Left ventricle myocardium superior (tissue), 1 donor: ENCODE results near the gene KLHL24. TPM values are rescaled to one million over a fixed set of nuclear protein-coding genes. Genes with fewer than 3 reads are reported as not detected.
"Not testable (repeated sequence)": the region's sequence is repeated elsewhere in the genome, so short reads cannot be mapped to it uniquely, and the experiment has no call there.

Experiments used
- ATAC-seq: fragments of 200-7000 bp; cut with Tn5 transposase; one replicate; pipeline ENCODE4 v1.9.1; 2020; ENCODE audit warnings: mild to moderate bottlenecking, moderate library complexity
- DNase-seq: peaks from one replicate; pipeline ENCODE4 v3.0.0-alpha.2; 2020
- intact Hi-C: fragments of 100-400 bp; cut with micrococcal nuclease; formaldehyde crosslinking; loops from one replicate; pipeline ENCODE4 v1.11.0; 2022
- total RNA-seq: library from RNA; stranded (reverse); fragmentation: NEBNext Ultra II Directional; extraction: Animal tissue kit (Norgen Biotek cat#: 25700); gene quantifications from one replicate; pipeline ENCODE4 v1.2.1, GENCODE V29; 2021
- donor health status: DM: no; HTN: yes; CAD: no; lungs with severe emphysema.

The KLHL24 gene
- total RNA-seq, 1 donor from 2014 or later, result 272 TPM

DNA sequence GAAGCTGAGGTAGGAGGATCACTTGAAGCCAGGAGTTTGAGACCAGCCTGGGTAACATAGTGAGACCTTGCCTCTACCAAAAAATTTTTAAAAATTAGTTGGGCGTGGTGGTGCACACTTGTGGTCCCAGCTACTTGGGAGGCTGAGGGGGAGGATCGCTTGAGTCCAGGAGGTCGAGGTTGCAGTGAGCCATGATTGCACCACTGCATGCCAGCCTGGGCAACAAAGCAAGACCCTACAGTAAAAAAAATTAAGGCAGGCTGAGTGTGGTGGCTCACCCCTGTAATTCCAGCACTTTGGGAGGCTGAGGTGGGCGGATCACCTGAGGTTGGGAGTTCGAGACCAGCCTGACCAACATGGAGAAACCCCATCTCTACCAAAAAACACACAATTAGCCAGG, 54.2 kb downstream of the KLHL24 start:
- DNase-seq, intact Hi-C loops, ATAC-seq: not testable (repeated sequence)

DNA sequence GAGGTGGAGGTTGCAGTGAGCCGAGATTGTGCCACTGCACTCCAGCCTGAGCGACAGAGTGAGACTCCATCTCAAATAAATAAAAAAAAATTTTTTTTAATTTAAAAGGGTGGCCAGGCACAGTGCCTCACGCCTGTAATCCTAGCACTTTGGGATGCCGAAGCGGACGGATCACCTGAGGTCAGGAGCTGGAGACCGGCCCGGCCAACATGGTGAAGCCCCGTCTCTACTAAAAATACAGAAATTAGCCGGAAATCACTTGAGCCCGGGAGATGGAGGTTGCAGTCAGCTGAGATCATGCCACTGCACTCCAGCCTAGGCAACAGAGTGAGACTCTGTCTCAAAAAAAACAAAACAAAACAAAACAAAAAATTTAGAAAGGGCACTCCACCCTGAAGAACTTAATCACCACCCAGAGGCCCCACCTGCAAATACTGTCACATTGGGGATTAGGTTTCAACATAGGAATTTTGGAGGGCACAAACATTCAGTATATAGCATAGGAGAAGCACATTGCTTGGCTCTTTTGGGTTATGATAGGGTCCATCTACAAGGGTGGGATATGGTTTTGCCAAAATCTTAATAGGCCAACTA, 55.1 kb downstream of the KLHL24 start:
- no peak for ATAC-seq
- intact Hi-C loops, result no loop called here

DNA sequence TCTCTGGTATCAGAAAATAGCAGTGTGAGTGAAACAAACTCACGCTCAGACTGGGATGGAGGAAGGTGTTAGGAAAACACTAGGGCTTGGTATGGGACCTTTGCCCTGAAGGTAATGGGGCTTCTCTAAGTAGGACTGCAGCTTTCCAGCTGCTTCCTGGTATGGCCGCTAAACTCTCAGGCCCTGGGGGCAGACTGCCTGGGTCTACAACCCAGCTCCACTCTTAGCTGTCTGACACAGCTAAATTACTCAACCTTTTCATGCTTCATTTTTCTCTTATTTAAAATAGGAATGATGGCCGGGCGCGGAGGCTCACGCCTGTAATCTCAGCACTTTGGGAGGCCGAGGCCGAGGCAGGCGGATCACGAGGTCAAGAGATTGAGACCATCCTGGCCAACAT, 57.0 kb downstream of the KLHL24 start:
- DNase-seq (no peak), ATAC-seq (no peak)
- intact Hi-C loops, result no loop called here

More for the DNA sequence above, 55.1 kb downstream of the KLHL24 start:
- no peak for DNase-seq

- no peak for ATAC-seq
- intact Hi-C loops, result no loop called here
- no peak for DNase-seq
These were observed 60.3 kb downstream of the KLHL24 start for GRCh38 chr3:183695569-183696364.

DNA sequence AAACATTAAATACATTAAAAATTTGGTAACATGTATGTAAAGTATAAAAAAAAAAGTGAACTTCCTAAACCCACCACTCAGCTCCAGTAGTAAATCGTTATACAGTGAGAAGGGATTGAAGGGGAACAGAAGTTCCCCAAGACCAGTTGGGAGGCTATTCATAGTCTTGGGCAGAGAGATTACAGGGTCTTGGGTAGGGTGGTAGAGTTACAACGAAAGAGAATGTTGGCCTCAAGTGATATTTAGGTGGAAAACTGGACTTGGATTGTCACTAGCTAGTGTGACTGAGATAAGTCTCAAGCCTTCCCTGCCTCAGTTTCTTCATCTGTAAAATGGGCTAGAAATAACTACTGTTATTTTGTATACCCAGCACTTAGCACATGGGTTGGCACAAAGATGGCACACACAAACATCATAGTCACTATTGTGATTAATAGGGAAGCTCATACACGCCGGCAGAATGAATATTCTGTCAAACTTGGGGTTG, 61.7 kb downstream of the KLHL24 start:
- DNase-seq (no peak), ATAC-seq (no peak)
- intact Hi-C loops, result no loop called here

DNA sequence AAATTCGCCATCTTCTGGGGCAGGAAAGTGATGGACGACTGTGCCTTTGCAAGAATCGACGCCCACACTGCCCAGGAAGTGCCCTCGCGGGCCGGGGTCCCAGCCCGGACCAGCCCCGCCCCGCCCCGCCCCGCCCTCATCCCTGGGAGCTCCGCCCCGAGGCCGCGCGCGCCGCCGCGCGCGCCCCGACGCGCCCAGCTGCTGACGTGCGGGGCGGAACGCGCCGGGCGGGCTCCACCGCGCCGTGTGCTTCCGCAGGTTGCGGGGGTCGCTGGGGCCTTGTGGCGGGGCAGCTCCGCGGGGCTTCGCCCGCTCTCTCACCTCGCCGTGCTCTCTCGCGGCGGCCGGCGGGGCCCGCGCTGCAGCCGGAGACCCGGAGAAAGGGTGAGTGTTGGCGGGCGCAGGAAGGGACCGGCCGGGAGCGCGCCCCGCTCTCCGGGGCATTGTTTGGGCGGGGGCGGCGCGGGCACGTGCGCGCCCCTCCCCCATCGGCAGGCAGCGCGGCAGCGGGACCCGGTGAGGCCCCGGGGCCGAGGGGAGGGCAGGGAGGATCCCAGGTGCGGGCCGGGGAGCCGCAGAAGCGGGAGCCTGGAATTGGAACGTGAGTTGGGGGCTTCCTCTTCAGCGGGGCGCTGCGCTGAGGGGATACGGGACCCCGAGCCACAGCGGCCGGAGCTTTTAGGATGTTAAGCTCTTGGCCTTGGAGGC, 62.3 kb downstream of the KLHL24 start, which contains the start of gene YEATS2:
Gene YEATS2 (plus strand): TSS at position 188 of the 708 bp plus-strand sequence. CDS start 17,366 bp downstream, outside the sequence.
- ATAC-seq, result peak; percentile 94
- intact Hi-C loops, result no loop called here
- peak; percentile 83 for DNase-seq

DNA sequence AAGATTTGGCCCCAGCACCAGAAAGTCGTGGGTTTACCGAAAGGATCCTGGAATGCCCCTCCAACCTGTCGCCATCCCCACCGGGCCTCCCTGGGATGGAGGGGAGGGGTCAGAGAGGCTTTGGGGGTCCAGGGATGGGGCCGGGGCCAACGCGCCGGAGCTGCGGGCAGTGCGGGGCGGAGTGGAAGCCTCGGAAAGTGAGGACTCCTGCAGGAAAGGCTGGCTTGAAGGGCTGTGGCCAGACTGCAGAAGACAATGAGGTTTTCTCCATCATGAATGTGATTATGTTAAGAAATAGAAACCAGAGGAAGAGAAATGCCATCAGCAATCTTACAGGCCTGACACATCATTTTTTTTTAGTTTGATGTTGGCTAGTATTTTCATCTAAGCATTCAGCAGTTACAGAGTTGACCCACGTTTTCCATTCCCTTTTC, 62.9 kb downstream of the KLHL24 start:
- intact Hi-C loops, result no loop called here
- ATAC-seq, result peak; percentile 60
- DNase-seq, result peak; percentile 39

DNA sequence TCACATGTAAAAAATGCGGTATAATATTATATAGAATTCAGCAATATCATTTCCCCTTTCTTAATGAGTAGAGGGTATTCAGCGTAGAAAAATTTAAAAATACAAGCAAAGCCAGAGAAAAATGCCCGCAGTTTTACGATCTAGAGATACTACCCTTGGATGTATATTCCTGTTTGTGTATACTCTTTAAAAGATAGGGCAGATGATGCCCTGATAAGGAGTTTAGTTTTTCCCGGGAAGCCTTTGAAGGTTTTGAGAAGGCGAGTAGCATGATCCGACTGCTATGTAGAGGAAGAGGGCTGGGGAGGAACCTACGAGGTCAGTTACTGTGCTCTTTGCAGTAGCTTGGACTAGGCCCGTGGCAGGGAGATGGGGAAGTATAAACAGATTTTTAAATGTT, 63.3 kb downstream of the KLHL24 start:
- DNase-seq (no peak), ATAC-seq (peak; percentile 45)
- intact Hi-C loops, result no loop called here

GRCh38 chr3:183699238-183699947, 64.0 kb downstream of the KLHL24 start:
- intact Hi-C loops, result no loop called here
- ATAC-seq, result no peak
- DNase-seq, result no peak

DNA sequence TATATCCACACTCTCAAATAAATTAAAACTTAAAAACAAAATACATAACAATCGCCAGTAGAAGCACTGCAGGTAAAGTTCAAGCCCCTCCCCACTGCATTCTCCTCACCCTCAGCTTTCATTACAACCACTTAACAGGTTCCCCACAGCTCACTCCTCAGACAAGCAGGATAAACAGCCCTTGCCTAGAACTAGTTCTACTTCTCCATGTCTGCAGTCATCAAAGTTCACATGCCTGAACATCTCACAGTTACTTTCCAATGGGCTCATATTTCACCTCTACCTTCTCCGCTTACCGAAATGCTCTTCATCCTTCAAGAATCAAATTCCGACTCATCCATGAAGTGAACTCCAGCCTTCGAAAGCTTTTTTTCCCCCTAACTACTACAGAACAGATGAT, 66.3 kb downstream of the KLHL24 start:
- intact Hi-C loops, result no loop called here

GRCh38 chr3:183703892-183704291, 68.5 kb downstream of the KLHL24 start:
- ATAC-seq, DNase-seq, intact Hi-C loops: not testable (repeated sequence)

More for the DNA sequence above, 66.3 kb downstream of the KLHL24 start:
- ATAC-seq (no peak), DNase-seq (no peak)

GRCh38 chr3:183710231-183710630, 74.8 kb downstream of the KLHL24 start:
- intact Hi-C loops, result no loop called here
- ATAC-seq (no peak), DNase-seq (no peak)

DNA sequence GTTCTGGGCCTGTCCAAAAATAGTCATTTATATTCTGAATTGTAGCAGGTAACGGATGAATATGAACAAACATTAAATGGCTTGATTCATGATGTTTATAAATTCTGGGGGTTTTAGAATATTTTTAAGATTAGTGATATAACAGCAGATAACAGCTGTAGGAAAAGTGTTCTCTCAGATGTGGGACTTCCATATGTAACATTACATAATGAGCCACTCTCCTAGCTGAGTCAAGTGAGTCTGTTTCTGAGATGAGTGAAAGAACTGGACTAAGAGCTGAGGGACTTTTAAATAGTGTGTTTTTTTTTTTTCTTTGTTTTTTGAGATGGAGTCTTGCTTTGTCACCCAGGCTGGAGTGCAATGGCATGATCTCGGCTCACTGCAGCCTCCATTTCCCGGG, 76.1 kb downstream of the KLHL24 start:
- DNase-seq, result no peak
- intact Hi-C loops, result no loop called here
- ATAC-seq, result no peak

DNA sequence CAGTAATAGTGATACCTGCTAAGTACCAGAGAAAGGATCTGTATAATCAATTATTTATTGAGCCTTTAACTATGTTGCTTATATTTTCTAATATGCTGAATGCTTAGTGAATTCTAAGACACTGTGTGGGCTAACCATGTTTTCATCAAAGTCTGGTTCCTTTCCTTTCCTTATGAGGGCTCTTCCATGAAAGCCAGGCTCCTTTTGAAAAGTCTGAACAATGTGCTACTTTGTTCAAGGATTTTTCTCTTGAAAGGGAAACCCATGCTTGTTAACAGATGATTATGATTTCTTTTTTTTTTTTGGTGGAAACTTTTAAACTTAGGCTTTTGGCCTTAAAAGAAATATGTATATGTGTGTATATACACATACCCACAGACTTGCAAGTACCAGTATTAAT, 79.2 kb downstream of the KLHL24 start:
- ATAC-seq, result no peak
- intact Hi-C loops, result no loop called here
- no peak for DNase-seq

DNA sequence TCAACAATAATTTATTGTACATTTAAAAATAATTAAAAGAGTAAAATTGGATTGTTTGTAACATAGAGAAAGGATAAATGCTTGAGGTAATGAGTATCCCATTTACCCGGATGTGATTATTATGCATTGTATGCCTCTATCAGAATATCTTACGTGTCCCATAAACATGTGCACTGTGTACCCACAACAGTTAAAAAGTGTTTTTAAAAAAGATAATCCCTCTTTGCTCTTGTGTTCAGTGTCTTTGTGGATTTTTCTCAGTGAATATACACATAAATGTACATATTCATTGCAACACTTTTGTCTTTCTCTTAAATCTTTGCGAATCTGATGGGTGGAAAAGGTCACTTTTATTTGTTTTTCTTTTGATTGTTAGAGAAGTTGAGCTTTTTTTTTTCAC, 82.6 kb downstream of the KLHL24 start:
- intact Hi-C loops, result no loop called here
- ATAC-seq (no peak), DNase-seq (no peak)

DNA sequence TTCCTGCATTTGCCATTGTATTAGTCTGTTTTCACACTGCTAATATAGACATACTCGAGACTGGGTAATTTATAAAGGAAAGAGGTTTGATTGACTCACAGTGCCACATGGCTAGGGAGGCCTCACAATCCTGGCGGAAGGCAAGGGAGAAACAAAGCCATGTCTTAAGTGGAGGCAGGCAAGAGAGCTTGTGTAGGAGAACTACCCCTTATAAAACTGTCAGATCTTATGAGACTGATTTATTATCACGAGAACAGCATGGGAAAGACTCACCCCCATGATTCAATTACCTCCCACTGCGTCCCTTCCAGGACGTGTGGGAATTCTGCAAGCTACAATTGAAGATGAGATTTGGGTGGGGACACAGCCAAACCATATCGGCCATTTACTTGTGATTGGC, 90.0 kb downstream of the KLHL24 start:
- no peak for DNase-seq
- no peak for ATAC-seq
- intact Hi-C loops, result no loop called here

- ATAC-seq (no peak), DNase-seq (no peak)
- intact Hi-C loops, result no loop called here
These were observed 92.8 kb downstream of the KLHL24 start for GRCh38 chr3:183728204-183728603.

DNA sequence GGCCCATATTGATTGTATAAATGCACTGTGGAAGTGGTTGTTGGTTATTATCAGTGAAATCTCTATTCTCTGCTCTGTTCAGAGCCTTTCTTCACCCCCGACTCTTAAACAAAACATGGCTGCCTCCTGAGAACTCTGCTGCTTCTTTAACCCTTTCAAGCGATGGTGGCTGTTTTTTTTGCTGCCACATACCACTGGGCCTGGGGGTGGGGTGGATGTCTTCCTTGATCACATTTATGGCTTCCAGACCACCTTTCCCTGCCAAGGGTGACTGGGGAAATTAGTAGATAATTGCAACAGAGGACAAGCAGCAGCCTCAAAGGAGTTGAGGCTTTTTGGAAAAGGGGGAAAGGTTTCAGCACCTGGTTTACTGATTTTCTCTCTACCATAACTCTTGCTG, 94.9 kb downstream of the KLHL24 start:
- intact Hi-C loops, result no loop called here
- ATAC-seq (no peak), DNase-seq (no peak)

GRCh38 chr3:183731611-183732010, 96.2 kb downstream of the KLHL24 start:
- ATAC-seq, result no peak
- intact Hi-C loops, result no loop called here
- DNase-seq, result no peak
